Testis (tissue), 3 donors: ENCODE measurements around the gene REEP3. TPM values are rescaled to one million over a fixed set of nuclear protein-coding genes. Genes with fewer than 3 reads are reported as not detected.

Experiments
- DNase-seq: peaks from one replicate; pipeline ENCODE4 v3.0.0-alpha.2; 2019
- H3K27ac ChIP-seq, 2 donors: fragments of 200-600 bp; sonication (generic); one replicate each; pipeline ENCODE4 v1.5.1; 2019
- H3K27me3 ChIP-seq: fragments of 200-600 bp; sonication (generic); one replicate; pipeline ENCODE4 v1.5.1; 2019
- H3K36me3 ChIP-seq: fragments of 200-600 bp; sonication (generic); one replicate; pipeline ENCODE4 v1.5.1; 2017; ENCODE audit warnings: low read depth; ENCODE audit errors: missing control alignments
- H3K4me1 ChIP-seq: fragments of 200-600 bp; sonication (generic); one replicate; pipeline ENCODE4 v1.5.1; 2019
- H3K4me3 ChIP-seq, 2 donors: fragments of 200-600 bp; sonication (generic); one replicate each; pipeline ENCODE4 v1.5.1; 2017 to 2019
- H3K9me3 ChIP-seq: fragments of 200-600 bp; sonication (generic); one replicate; pipeline ENCODE4 v1.5.1; 2017
- POLR2A ChIP-seq: fragments of 450-650 bp; IDR thresholded peaks from one replicate; pipeline ENCODE4 v1.6.1; 2017; ENCODE audit warnings: antibody characterized with exemption, mild to moderate bottlenecking, moderate library complexity
- WGBS, 2 donors: methylation state at CpG; one replicate each; pipeline ENCODE4 v1.1.5; 2018; 5-methylcytosine and 5-hydroxymethylcytosine counted together
- intact Hi-C: fragments of 100-400 bp; cut with DNase I; formaldehyde crosslinking; loops from one replicate; pipeline ENCODE4 v1.15.1; 2023; ENCODE audit warnings: low total_unique reads
- polyA plus RNA-seq: library from polyadenylated mRNA; stranded (reverse); fragments of 350-450 nt; fragmentation: Illumina TruSeq; extraction: RNeasy Lipid Tissue Mini Kit (QIAGEN cat#74804); gene quantifications from one replicate; pipeline ENCODE4 v1.2.3, GENCODE V29; 2014; ENCODE audit warnings: low read depth, low replicate concordance; ENCODE audit not compliant: insufficient read depth
- total RNA-seq, 2 donors: library from RNA; depleted of rRNA; stranded (reverse); fragments of >200 nt; gene quantifications; one replicate each; pipeline ENCODE4 v1.2.3, GENCODE V29; 2016
- TF ChIP-seq, protein P1 (sequence below), 3 experiments: fragments of 450-650 bp in 2 of 3; fragments of 200-600 bp in 1 of 3; sonication (generic) in 1 of 3; IDR thresholded peaks; one replicate each; pipeline ENCODE4 v1.5.1; 2016 to 2019; ENCODE audit warnings: antibody characterized with exemption in 3 of 3, mild to moderate bottlenecking in 2 of 3, moderate library complexity in 1 of 3

The REEP3 gene
- total and polyA plus RNA-seq, 3 donors from 2014 or later: 18.4 to 45.2 (median 20.3) TPM

DNA sequence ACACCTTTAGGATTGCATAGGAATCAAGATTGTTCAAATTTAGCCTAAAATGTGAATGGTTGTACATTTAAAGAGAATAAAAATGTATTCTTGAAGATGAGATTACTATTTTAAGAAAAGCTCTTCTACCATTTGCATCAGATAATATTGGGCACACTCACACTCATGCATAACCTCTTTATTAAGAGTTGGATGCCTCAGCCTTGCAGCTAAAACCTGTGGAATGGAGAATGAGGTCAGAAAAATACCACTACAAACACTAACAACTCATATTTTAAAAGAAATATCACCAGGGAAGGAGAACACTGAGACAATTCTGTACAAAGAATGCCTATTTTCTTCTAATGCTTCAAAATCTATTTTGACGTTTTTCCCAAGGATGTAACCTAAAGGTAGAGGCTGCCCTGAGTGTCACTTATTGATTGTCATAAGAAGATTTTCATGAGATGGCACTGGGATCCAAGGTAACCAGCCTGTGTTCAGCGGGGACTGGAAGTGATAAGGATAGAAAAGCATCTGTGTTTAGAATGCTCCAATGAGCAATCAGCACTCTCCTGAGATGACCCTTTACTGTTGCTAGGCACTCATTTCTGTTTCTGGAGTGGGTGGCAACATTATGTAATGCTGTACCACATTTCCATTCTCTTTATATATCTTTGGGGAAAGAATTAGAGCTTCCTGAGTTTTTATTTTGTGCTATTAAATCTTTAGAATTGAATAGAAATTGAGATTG, 26.6 kb downstream of the REEP3 start:
- no peaks in the 10 kb centered on the region for H3K9me3 ChIP-seq
- H3K27me3 ChIP-seq: no peaks in the 10 kb centered on the region
- DNase-seq: no peak
- no peak for TF ChIP-seq POLR2A
- TF ChIP-seq, protein P1, sequence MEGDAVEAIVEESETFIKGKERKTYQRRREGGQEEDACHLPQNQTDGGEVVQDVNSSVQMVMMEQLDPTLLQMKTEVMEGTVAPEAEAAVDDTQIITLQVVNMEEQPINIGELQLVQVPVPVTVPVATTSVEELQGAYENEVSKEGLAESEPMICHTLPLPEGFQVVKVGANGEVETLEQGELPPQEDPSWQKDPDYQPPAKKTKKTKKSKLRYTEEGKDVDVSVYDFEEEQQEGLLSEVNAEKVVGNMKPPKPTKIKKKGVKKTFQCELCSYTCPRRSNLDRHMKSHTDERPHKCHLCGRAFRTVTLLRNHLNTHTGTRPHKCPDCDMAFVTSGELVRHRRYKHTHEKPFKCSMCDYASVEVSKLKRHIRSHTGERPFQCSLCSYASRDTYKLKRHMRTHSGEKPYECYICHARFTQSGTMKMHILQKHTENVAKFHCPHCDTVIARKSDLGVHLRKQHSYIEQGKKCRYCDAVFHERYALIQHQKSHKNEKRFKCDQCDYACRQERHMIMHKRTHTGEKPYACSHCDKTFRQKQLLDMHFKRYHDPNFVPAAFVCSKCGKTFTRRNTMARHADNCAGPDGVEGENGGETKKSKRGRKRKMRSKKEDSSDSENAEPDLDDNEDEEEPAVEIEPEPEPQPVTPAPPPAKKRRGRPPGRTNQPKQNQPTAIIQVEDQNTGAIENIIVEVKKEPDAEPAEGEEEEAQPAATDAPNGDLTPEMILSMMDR (IDR thresholded peaks at IDR 0.05): no peak
- no peaks in the 10 kb centered on the region for H3K36me3 ChIP-seq
- H3K4me3 ChIP-seq: no peak overlapping the region
- intact Hi-C loops: no loop called here
- WGBS, 2 donors: 72 to 82% methylated on average over 2 of the region's 2 CpGs
- H3K27ac ChIP-seq: no peak overlapping the region
- peaks cover 5% of the 10 kb centered on the region for H3K4me1 ChIP-seq

DNA sequence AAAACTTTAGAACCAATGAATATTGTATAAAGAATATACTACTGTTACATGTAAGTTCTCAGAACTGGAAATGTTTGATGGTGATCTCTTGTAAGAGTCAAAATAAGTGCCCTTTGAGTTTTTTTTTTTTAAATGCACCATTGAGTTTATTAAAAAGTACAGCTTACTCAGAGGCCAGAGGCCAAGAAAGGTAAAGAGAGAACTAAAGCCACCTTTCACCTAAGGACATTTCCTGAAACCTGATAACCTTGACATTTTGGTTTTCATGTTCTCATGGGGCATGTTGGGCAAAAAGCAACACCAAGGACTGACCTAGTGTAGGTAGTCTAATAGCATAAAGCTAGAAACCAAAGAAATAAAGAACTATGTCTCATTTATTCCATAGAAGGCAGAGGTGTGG, 27.7 kb downstream of the REEP3 start:
- Histone ChIP-seq H3K27me3 (no peaks in the 10 kb centered on the region), H3K4me1 (peaks cover 5% of the 10 kb centered on the region), H3K9me3 (no peaks in the 10 kb centered on the region), H3K4me3 (no peak overlapping the region), H3K27ac (no peak overlapping the region), H3K36me3 (no peaks in the 10 kb centered on the region)
- no peak for DNase-seq
- TF ChIP-seq, protein P1 (IDR thresholded peaks at IDR 0.05): no peak
- TF ChIP-seq POLR2A: no peak
- intact Hi-C loops: no loop called here

DNA sequence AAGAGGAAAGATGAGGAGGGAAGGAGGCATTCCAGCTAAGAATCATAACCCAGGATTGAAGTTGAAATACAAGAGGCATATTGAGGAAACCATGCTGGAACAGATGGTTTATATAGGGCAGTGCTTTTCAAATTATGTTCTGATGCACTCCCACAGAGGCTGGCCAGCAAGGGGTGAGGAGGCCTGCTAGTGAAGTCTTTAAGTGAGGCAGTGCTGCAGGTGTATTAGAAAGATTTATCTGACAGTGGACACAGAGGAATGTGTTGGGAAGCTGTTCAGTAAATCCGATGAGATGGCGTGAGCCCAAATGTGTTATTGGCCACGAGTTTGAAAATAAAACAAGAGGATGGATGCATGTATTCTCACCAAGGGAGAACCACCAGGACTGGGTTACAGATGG, 28.6 kb downstream of the REEP3 start:
- TF ChIP-seq, protein P1 (IDR thresholded peaks at IDR 0.05): no peak
- TF ChIP-seq POLR2A: no peak
- H3K4me3 ChIP-seq: no peak overlapping the region
- intact Hi-C loops: no loop called here
- 41 to 72% methylated on average over 3 of the region's 3 CpGs for WGBS, 2 donors
- DNase-seq: no peak
- no peaks in the 10 kb centered on the region for H3K4me1 ChIP-seq
- H3K9me3 ChIP-seq: no peaks in the 10 kb centered on the region
- H3K36me3 ChIP-seq: no peaks in the 10 kb centered on the region
- no peaks in the 10 kb centered on the region for H3K27me3 ChIP-seq
- H3K27ac ChIP-seq: no peak overlapping the region

DNA sequence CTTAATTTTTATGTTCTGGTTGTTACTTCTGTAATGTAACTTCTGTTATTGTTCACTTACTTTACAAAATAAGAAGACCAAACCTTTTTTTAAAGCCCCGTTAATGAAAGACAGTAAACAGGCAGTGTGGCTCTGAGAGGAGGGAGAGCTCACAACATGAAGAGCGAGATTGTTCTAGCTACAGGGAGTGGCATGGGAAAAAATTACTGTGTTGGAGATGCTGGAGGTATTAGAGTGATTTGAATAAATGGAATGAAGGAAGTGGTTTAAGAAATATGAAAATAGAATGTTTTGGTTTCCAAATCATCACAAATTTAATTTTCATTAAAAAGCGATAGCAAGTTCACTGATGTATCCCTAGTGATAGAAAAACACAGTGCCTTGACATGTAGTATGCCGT, 31.8 kb downstream of the REEP3 start:
- TF ChIP-seq, protein P1 (IDR thresholded peaks at IDR 0.05): no peak
- TF ChIP-seq POLR2A: no peak
- Histone ChIP-seq H3K4me3 (no peak overlapping the region), H3K36me3 (no peaks in the 10 kb centered on the region), H3K27me3 (no peaks in the 10 kb centered on the region), H3K27ac (no peak overlapping the region), H3K4me1 (no peaks in the 10 kb centered on the region), H3K9me3 (no peaks in the 10 kb centered on the region)
- DNase-seq: no peak
- WGBS, 2 donors: 88 to 89% methylated on average over 4 of the region's 4 CpGs
- intact Hi-C loops: no loop called here

DNA sequence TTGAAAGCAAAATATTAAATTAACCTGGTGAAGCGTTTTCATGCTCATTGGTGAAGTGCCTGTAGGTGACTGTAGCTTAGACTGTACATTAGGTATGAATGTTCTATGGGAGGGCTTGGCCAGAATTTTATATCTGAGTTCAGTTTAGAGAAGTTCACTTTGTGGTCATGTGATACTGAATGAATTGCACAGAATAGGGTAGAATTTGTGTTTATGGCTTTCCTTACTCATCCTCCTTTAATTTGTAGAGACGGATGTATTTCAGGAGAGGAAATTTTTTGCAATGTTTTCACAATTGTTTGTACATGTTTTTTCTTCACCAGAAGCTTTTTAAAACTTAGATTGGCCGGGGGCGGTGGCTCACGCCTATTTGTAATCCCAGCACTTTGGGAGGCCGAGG, 32.3 kb downstream of the REEP3 start:
- Histone ChIP-seq H3K36me3 (no peaks in the 10 kb centered on the region), H3K9me3 (no peaks in the 10 kb centered on the region), H3K4me1 (no peaks in the 10 kb centered on the region), H3K27ac (no peak overlapping the region), H3K27me3 (no peaks in the 10 kb centered on the region), H3K4me3 (no peak overlapping the region)
- intact Hi-C loops: no loop called here
- 90 to 95% methylated on average over 6 of the region's 6 CpGs for WGBS, 2 donors
- no peak for DNase-seq
- TF ChIP-seq, protein P1 (IDR thresholded peaks at IDR 0.05): no peak
- TF ChIP-seq POLR2A: no peak
